DMS153 treated with DMSO at 0.1 percent for 48 hours (cell line): ENCODE measurements around the gene C16orf95.
"Not testable (repeated sequence)": the region's sequence is repeated elsewhere in the genome, so short reads cannot be mapped to it uniquely, and the experiment has no call there.

Experiments used
- DNase-seq: peaks from one replicate; lab custom pipeline; 2025; ENCODE audit not compliant: unreplicated experiment; lab: John Stamatoyannopoulos, UW

Gene C16orf95

GRCh38 chr16:87316923-87317749, at the start of gene C16orf95:
TSS of gene C16orf95 (minus strand) at chr16:87317392. CDS start at chr16:87317242, 150 bp downstream.
- DNase-seq, result peak; percentile 86

GRCh38 chr16:87366930-87367329, 49.7 kb upstream of the C16orf95 start:
- DNase-seq, result no peak

GRCh38 chr16:87366288-87366687, 49.1 kb upstream of the C16orf95 start:
- DNase-seq, result no peak

GRCh38 chr16:87365021-87365713, 48.0 kb upstream of the C16orf95 start:
- no peak for DNase-seq

- DNase-seq, result no peak
These were observed 46.7 kb upstream of the C16orf95 start for GRCh38 chr16:87363771-87364455.

- DNase-seq, result not testable (repeated sequence)
These were observed 45.8 kb upstream of the C16orf95 start for GRCh38 chr16:87362828-87363559.

GRCh38 chr16:87361916-87362619, 44.9 kb upstream of the C16orf95 start:
- no peak for DNase-seq

- DNase-seq, result no peak
These were observed 43.8 kb upstream of the C16orf95 start for GRCh38 chr16:87360862-87361610.

GRCh38 chr16:87359121-87359520, 41.9 kb upstream of the C16orf95 start:
- no peak for DNase-seq

- DNase-seq, result no peak
These were observed 41.5 kb upstream of the C16orf95 start for GRCh38 chr16:87358696-87359095.

- no peak for DNase-seq
These were observed 41.1 kb upstream of the C16orf95 start for GRCh38 chr16:87358250-87358649.

GRCh38 chr16:87356491-87356853, 39.3 kb upstream of the C16orf95 start:
- no peak for DNase-seq

- DNase-seq, result no peak
These were observed 36.4 kb upstream of the C16orf95 start for GRCh38 chr16:87353613-87354012.

- no peak for DNase-seq
These were observed 35.6 kb upstream of the C16orf95 start for GRCh38 chr16:87352818-87353217.

GRCh38 chr16:87351320-87351698, 34.1 kb upstream of the C16orf95 start:
- DNase-seq, result no peak

GRCh38 chr16:87350681-87351319, 33.6 kb upstream of the C16orf95 start:
- no peak for DNase-seq

- DNase-seq, result no peak
These were observed 32.8 kb upstream of the C16orf95 start for GRCh38 chr16:87350031-87350430.

- no peak for DNase-seq
These were observed 31.5 kb upstream of the C16orf95 start for GRCh38 chr16:87348616-87349157.
